GM12878 (cell line): ENCODE measurements around the gene ZCCHC24.

Experiments
- EP300 ChIP-seq, 2 experiments: fragments of 150-350 bp in 1 of 2; IDR thresholded peaks; 2 replicates each; pipeline ENCODE4 v1.6.1; 2011 to 2012; ENCODE audit warnings: low read depth in 2 of 2, low read length in 2 of 2, borderline replicate concordance in 1 of 2, improper control_type of control experiment in 1 of 2, inconsistent platforms in 1 of 2; ENCODE audit not compliant: control insufficient read depth in 1 of 2
- EZH2 ChIP-seq: IDR thresholded peaks from 2 replicates; pipeline ENCODE4 v1.6.1; 2012; ENCODE audit warnings: low read depth, mild to moderate bottlenecking, control low read depth, inconsistent platforms, low read length, borderline replicate concordance; ENCODE audit not compliant: control insufficient read depth
- POLR2A ChIP-seq: IDR thresholded peaks from 2 replicates; pipeline ENCODE4 v1.6.1; 2011; ENCODE audit warnings: low read depth, mild to moderate bottlenecking, low read length

GRCh38 chr10:79390551-79391229 is 54.7 kb downstream of the ZCCHC24 start:
- TF ChIP-seq EZH2 (no peak), POLR2A (no peak), EP300 (IDR thresholded peaks at IDR 0.05; ENCODE audit: borderline replicate concordance in 1 of 2, control insufficient read depth in 1 of 2, low read depth in 2 of 2, low read length in 2 of 2) (no peak)
